HG03045 (cell line): ENCODE results near the gene GIT2.
"Not testable (repeated sequence)": the region's sequence is repeated elsewhere in the genome, so short reads cannot be mapped to it uniquely, and the experiment has no call there.

ENCODE experiments used
- ATAC-seq: cut with Tn5 transposase; IDR thresholded peaks from one replicate; pipeline ENCODE4 v1.9.1; 2021; ENCODE audit warnings: mild to moderate bottlenecking, moderate library complexity; ENCODE audit not compliant: unreplicated experiment

GIT2 gene

DNA sequence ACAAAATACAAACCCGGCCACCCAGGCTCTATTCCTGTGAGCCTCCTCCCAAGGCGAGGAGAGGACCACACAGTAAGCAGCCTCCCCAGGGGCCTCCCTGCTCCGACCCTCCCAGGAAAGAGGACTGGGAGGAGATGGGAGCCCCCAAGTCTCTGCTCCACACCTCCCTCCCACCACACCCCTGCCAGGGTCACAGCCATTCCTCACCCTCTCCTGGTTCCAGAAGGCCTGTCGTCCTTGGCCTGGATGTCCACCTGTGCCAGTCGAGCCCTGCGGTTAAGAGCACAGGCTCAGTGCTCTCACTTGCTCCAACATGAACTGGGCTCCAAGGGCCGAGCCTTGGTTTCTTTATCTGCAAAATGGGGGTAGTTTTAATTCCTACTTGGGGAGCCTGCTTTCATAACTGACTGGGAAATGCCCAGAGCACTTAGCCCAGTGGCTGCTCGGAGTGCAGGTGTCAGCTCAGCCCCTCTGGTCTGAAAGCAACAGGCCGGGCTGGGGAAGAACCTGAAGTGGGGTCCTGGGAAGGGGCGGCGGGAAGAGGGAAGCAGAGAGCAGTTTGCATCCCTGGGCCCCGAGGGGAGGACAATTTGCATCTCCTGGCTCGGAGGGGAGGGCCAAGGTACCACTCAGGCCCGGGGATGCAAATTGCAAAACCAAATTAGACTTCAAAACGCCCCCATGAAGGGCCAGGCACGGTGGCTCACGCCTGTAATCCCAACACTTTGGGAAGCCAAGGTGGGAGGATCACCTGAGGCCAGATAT, 72.5 kb downstream of the GIT2 start:
- no peak for ATAC-seq

GRCh38 chr12:109923038-109923437, 73.1 kb downstream of the GIT2 start:
- ATAC-seq: no peak

DNA sequence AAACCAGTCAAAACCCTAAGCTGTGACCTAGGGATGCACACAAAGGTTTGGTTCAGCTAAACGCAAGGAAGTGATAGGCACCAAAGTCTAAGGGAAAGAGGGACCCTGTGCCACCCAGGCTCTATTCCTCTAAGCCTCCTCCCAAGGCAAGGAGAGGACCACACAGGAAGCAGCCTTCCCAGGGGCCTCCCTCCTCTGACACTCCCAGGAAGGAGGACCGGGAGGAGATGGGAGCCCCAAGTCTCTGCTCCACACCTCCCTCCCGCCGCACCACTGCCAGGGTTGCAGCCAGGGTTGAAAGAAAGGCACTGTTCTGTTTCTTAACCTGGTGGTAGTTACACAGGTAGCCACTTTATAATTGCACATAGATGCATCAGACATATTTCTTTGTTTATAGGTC, 74.2 kb downstream of the GIT2 start:
- no peak for ATAC-seq

DNA sequence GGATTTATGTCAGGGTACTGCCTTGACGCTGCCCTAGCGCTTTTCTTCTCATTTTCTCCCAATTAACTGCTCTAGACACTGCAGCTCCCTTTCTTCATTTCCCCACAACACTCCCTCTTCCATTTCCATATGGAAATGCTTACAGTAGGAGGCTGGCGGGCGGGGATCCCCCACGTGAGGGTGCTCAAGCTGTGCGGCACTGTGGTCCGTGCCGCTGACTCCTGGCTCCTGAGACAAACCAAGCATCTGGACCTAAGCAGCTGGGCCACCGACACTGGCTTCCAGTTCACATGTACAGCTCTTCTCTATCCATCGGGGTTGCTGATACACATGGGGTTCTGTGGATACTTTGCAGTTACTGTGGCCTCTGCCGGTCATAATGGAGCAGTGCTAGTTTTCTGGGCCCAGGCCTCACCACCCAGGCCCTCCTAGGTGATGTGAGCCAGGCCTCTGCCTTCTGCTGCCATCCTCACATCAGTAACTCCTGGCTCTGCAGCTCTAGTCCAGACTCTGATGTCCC, 75.8 kb downstream of the GIT2 start:
- ATAC-seq: no peak

GRCh38 chr12:109919456-109919855, 76.7 kb downstream of the GIT2 start:
- no peak for ATAC-seq

DNA sequence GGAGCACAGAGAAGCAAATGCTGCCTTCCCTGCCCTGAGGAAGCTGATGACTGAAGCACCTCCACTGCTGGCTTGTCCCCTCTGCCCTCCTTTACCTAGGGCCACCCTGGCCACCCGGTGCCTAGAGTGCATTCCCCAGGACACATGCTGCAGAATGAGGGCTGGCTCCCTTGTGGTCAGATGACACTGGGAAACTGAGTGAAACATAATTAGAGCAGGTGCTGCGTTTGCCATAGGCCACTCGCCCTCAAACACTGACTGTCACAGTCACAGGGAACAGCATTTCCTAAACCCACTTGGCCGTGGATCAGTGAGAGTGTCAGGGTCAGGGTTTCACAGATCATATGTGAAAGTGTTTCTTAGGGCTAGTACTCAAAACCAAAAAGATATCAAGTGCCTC, 80.1 kb downstream of the GIT2 start:
- ATAC-seq: no peak

GRCh38 chr12:109915171-109916040, 80.8 kb downstream of the GIT2 start:
- ATAC-seq: no peak

- no peak for ATAC-seq
Measured at GRCh38 chr12:109914461-109914860, 81.7 kb downstream of the GIT2 start.

- ATAC-seq: no peak
Measured at GRCh38 chr12:109912855-109913321, 83.3 kb downstream of the GIT2 start.

- no peak for ATAC-seq
Measured at GRCh38 chr12:109910969-109911348, 85.2 kb downstream of the GIT2 start.

DNA sequence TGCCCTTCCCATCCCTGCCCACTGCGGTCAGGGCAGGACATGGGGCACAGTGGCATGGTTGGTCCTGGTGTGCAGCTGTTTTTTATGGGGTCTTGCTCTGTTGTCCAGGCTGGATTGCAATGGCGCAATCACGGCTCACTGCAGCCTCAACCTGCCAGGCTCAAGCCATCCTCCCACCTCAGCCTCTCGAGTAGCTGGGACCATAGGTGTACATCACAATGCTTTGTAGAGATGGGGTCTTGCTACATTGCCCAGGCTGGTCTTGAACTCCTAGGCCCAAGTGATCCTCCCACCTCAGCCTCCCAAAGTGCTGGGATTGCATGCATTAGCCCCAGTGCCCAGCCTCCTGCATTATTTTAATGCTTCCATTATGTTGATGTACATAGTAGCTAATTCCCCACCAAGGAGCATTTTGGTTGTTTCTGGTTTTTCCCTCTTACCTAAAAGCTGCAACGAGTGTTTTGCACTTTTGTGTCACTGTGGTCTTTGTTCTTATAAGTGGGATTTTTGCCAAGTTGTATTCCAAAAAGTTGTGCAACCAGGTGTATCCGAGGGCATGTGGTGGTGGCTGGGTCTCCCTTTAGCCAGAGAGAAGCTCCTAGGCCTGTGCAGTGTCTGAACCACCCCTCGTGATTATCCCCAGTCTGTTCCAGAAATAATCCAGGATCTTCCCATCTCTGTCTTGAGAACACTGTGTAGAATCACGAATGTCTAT, 85.8 kb downstream of the GIT2 start:
- no peak for ATAC-seq

DNA sequence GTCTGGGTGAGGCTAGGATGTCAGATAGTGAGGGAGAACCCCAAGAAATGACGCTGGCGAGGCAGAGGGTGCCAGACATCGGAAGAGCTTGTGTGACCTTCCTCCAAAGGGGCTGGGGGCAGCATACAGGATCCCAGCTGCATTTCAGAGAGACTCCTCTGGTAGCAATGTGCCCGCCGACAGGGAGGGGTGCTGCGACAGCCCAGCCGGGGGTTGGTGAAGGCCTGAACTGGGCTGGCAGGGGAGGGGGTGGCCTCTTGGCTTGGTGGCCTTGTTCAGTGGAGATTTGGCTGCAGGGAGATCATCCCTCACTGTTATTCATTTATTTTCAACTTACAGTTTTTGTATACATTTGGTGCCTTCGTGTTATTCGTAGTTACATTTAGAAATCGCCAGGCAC, 90.9 kb downstream of the GIT2 start:
- ATAC-seq: no peak

DNA sequence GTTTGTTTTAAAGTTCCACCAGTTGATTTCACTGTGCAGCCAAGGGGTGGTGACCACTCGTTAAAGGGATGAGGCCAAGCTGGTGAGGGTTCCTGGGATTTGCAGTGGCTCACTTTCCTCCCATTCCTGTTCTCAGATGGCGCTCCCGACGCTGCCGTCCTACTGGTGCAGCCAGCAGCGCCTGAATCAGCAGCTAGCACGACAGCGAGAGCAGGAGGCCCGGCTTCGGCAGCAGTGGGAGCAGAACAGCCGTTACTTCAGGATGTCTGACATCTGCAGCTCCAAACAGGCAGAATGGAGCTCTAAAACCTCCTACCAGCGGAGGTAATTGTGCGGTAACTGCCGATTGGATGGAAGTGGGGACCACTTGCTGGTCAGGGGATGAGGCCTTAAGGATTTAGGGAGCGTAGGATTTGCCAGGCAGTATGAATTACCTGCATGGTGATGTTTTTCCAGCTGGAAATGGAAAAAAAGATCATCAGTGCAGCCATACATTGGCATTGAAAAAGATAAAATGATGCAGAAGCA, 93.2 kb downstream of the GIT2 start:
- no peak for ATAC-seq

- ATAC-seq: peak; percentile 23
Measured at GRCh38 chr12:109900752-109901580, 95.2 kb downstream of the GIT2 start.

- ATAC-seq: peak; percentile 73
Measured at GRCh38 chr12:109899783-109900751, 96.1 kb downstream of the GIT2 start, which contains the start of gene TCHP. TCHP (plus strand) TSS chr12:109900274; CDS start chr12:109903027, 2,753 bp downstream.

DNA sequence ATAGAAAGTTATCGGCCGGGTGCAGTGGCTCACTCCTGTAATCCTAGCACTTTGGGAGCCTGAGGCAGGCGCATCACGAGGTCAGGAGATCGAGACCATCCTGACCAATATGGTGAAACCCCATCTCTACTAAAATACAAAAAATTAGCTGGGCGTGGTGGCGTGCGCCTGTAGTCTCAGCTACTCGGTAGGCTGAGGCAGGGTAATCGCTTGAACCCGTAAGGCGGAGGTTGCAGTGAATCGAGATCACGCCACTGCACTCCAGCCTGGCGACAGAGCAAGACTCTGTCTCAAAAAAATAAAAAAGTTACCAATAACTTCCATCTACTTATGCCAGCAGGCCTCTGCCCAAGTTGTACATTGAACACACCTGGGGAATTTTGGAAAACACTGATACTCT, 96.8 kb downstream of the GIT2 start:
- ATAC-seq: not testable (repeated sequence)

- no peak for ATAC-seq
Measured at GRCh38 chr12:109897029-109897428, 99.1 kb downstream of the GIT2 start.

GRCh38 chr12:109896188-109896587, 100.0 kb downstream of the GIT2 start:
- ATAC-seq: no peak

DNA sequence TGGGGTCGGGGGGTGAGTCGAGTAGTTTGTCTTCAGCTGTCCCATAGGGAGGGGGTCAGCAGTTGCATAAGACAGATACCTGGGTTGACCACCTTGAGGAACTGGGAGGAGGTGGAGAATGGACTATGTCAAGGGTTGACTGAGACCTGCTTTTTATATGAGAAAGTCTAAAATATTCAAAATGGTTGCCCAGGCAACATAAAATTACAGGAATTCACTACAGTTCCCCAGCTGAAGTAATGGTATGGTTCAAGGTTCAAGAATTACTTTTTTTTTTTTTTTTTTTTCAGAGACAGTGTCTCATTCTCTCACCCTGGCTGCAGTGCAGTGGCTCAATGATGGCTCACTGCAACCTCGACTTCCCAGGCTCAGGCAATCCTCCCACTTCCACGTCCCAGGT, 101.2 kb downstream of the GIT2 start:
- ATAC-seq: no peak
